HepG2 (cell line): Measurements from ENCODE around the gene ACBD5.

Experiments used
- DPF2 ChIP-seq: sonication (generic); formaldehyde crosslinking; IDR thresholded peaks from 2 replicates; pipeline ENCODE4 v1.4.0; 2020; ENCODE audit warnings: mild to moderate bottlenecking, low read depth, missing genetic modification reagents, borderline replicate concordance
- EZH2 ChIP-seq: conservative IDR thresholded peaks from 2 replicates; pipeline ENCODE4 v1.6.1; 2012; ENCODE audit warnings: mild to moderate bottlenecking, low read depth, low read length, moderate library complexity
- MEF2D ChIP-seq: sonication (generic); formaldehyde crosslinking; IDR thresholded peaks from 2 replicates; pipeline ENCODE4 v1.5.1; 2020; ENCODE audit warnings: mild to moderate bottlenecking, missing genetic modification reagents
- TMF1 ChIP-seq: sonication (generic); formaldehyde crosslinking; IDR thresholded peaks from 2 replicates; pipeline ENCODE4 v1.8.1; 2022; ENCODE audit warnings: low read depth, missing genetic modification reagents
- ZBTB7A ChIP-seq: sonication (generic); formaldehyde crosslinking; IDR thresholded peaks from 2 replicates; pipeline ENCODE4 v1.8.0; 2022; ENCODE audit warnings: mild to moderate bottlenecking, missing genetic modification reagents
- ZFX ChIP-seq: sonication (generic); formaldehyde crosslinking; IDR thresholded peaks from 2 replicates; pipeline ENCODE4 v1.4.0; 2020; ENCODE audit warnings: mild to moderate bottlenecking, low read depth, missing genetic modification reagents, moderate library complexity
- ZKSCAN1 ChIP-seq: fragments of 150-350 bp; IDR thresholded peaks from 2 replicates; pipeline ENCODE4 v1.6.1; 2014; ENCODE audit warnings: low read length
- ZNF614 ChIP-seq: IDR thresholded peaks from 2 replicates; pipeline ENCODE4 v1.6.1; 2018; ENCODE audit warnings: missing biosample characterization, missing genetic modification reagents, inconsistent platforms, borderline replicate concordance
- TF ChIP-seq, protein P1 (sequence below): sonication (generic); formaldehyde crosslinking; IDR thresholded peaks from 2 replicates; pipeline ENCODE4 v1.5.0; 2020; ENCODE audit warnings: missing genetic modification reagents
- TF ChIP-seq, protein P2 (sequence below): sonication (generic); formaldehyde crosslinking; IDR thresholded peaks from 2 replicates; pipeline ENCODE4 v1.8.0; 2022; ENCODE audit warnings: missing genetic modification reagents, mild to moderate bottlenecking, borderline replicate concordance

DNA sequence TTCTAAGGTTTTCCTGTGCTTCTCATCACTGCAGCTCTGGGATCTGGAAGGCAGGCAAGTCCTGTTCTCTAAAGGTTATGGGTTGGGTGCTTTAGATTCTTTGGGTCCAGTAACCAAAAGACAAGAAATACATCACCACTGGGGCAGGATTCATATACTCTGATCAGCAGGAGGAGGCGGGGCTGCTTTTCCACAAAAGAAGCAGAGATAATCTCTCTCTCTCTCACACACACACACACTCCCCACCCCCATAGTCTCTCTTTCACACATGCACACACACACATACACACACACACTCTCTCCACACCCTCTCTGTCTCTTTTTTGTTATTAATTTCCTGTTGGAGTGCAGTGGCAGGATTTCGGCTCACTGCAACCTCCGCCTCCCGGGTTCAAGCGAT is 13.0 kb upstream of the ACBD5 start:
- TF ChIP-seq ZFX, result no peak
- TF ChIP-seq ZBTB7A (CRISPR knock-in tag), result no peak
- TF ChIP-seq, protein P1, sequence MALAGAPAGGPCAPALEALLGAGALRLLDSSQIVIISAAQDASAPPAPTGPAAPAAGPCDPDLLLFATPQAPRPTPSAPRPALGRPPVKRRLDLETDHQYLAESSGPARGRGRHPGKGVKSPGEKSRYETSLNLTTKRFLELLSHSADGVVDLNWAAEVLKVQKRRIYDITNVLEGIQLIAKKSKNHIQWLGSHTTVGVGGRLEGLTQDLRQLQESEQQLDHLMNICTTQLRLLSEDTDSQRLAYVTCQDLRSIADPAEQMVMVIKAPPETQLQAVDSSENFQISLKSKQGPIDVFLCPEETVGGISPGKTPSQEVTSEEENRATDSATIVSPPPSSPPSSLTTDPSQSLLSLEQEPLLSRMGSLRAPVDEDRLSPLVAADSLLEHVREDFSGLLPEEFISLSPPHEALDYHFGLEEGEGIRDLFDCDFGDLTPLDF (CRISPR knock-in tag), result no peak
- no peak for TF ChIP-seq TMF1 (CRISPR knock-in tag)
- no peak for TF ChIP-seq MEF2D
- TF ChIP-seq DPF2 (CRISPR knock-in tag), result no peak
- no peak for TF ChIP-seq EZH2
- TF ChIP-seq, protein P2, sequence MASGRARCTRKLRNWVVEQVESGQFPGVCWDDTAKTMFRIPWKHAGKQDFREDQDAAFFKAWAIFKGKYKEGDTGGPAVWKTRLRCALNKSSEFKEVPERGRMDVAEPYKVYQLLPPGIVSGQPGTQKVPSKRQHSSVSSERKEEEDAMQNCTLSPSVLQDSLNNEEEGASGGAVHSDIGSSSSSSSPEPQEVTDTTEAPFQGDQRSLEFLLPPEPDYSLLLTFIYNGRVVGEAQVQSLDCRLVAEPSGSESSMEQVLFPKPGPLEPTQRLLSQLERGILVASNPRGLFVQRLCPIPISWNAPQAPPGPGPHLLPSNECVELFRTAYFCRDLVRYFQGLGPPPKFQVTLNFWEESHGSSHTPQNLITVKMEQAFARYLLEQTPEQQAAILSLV, result no peak
- no peak for TF ChIP-seq ZNF614 (CRISPR knock-in tag)
- TF ChIP-seq ZKSCAN1, result no peak
